H4 (cell line): Measurements from ENCODE around the gene CDC42BPB. TPM values are rescaled to one million over a fixed set of nuclear protein-coding genes. Genes with fewer than 3 reads are reported as not detected.

ENCODE experiments used
- DNase-seq: peaks from one replicate; pipeline ENCODE4 v3.0.0-alpha.2; 2015; ENCODE audit warnings: low spot score
- total RNA-seq: library from RNA; depleted of rRNA; stranded (reverse); fragments of >200 nt; shearing (Covaris generic); gene quantifications from 2 replicates; pipeline ENCODE4 v1.2.3, GENCODE V29; 2014

Gene CDC42BPB
- total RNA-seq, 1 experiment from 2014 or later: 18.2 TPM

DNA sequence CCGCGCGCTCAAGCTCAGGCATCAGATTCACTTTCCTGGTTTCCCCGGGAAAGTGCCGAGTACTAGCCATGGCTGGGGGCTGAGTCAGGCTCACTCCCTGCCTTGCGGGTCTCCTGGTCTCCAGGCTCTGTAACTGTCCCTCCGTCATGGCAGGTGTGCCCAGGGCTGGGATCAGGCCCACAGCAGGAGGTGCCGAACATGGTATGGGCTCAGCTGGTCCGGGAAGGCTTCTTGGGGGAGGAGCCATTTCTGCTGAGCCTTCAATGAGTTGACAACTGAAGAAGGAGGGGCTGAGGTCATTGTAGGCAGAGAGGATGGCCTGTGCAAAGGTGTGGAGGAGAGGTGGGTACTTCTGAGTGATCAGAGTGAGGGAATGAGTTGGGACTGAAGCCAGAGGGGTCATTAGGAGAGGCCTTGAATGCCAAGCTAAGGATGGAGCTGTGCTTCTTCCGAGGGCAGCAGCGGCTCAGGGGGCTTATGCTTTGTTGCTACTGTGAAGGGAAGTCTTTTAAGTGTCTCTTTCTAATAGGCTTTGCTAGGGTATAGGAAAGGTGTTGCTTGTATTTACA, 37.9 kb upstream of the CDC42BPB start:
- DNase-seq: no peak

- no peak for DNase-seq
Observed at GRCh38 chr14:103094406-103095209, 37.3 kb upstream of the CDC42BPB start, which contains the start of gene EXOC3L4. TSS of gene EXOC3L4 (plus strand) at chr14:103094725. CDS start at chr14:103100220, 5,495 bp downstream.

- no peak for DNase-seq
Observed at GRCh38 chr14:103093856-103094405, 36.6 kb upstream of the CDC42BPB start.

- DNase-seq: no peak
Observed at GRCh38 chr14:103091883-103092222, 34.5 kb upstream of the CDC42BPB start.

GRCh38 chr14:103091041-103091882, 33.9 kb upstream of the CDC42BPB start:
- DNase-seq: peak; percentile 24

GRCh38 chr14:103090481-103091020, 33.2 kb upstream of the CDC42BPB start:
- DNase-seq: no peak

- DNase-seq: no peak
Observed at GRCh38 chr14:103089386-103090335, 32.3 kb upstream of the CDC42BPB start.

GRCh38 chr14:103088921-103089320, 31.6 kb upstream of the CDC42BPB start:
- no peak for DNase-seq

DNA sequence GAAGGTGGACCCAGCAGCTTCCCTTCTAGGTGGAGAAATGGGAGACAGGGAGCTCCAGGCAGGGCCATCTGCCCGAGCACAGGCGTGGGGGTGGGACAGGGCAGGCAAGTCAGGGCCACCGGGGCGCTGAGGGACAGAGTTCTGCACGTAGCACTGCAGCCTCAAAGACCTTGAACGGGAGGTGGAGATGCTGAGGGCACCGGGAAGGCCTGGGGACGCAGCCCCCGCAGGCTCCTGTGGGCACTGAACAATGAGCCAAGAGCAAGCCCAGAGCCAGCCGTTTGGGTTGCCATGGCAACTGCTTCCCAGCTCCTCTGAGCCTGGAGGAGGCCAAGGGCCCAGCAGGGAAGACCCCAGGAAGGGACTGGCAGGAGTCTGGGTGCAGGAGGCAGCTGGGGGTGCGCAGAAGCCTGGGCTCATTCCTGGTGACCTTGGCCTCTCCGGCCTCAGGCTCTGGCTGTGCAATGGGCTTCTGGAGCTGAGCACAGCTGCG, 30.0 kb upstream of the CDC42BPB start:
- no peak for DNase-seq

DNA sequence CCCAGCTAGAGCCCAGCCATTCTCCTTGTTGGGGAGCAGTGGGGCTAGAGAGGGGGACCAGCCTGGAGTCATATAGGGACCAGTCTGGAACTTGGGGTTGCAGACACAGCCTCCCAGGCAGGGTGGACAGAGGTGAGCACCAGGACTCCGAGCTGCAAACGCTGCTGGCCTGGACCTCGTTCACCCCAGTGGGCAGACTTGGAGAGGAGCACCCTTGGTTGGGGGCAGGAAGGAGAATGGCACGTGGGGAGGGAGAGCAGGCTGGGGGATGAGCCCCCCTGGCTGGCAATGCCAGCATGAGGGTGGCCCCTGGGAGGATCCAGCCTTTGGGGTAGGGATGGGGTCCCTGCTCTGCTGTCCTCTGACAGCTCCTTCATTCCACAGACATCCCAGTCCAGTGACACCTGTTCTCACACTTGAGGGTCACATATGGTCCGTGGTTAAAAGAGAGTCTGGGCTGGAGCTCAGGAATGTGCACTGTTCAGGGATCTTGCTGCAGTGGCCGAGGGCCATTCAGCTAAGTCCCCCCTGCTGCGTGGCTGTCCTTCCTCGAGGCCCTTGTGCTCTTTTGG, 29.5 kb upstream of the CDC42BPB start:
- no peak for DNase-seq

GRCh38 chr14:103085106-103086091, 28.1 kb upstream of the CDC42BPB start:
- no peak for DNase-seq

DNA sequence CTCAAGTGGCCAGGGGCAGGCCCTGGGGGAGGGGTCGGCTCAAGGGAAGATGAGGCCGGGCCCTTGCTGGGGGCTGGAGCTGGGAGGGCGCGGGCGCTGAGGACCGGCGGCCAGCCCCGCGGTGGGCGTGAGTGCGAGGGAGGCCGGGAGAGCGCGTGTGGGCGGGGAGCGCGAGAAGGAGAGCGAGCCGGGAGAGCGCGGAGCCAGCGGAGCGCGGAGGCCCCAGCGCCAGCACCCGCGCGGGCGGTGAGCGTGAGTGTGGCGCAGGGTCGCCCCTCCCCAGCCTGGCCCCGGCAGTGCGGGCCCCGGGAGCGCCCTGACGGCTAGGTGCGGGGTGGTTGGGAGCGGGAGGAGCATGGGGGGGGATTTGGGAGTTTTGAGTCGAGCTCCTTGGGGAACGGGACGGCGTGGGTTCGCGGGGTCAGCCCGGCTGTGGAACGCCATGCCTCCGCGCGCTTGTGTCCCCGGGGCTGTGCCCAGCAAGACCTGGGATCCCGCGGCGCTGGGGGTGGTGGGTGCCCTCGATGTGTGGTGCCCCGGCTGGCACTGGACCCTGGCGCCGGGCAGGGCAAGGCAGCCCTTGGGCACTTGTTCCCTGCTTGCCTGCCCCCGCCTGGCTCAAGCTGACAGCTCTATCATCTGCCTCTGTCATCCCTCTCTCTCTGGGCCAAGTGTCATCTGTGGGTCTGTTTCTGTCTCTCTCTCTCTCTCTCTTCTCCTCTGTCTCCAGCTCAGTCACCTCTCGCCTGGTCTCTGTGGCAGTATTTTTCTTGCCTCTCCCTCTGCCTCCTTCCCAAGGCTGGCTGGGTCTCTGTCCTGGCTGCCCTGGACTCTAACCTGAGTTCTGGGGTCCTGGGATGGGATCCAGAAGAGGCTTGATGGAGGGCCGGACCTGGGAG, 26.9 kb upstream of the CDC42BPB start, which contains the start of gene LBHD2:
Gene LBHD2, plus strand, starts transcription at position 190 of the 899 bp plus-strand sequence. CDS start 1,803 bp downstream, outside the sequence.
- DNase-seq: no peak

DNA sequence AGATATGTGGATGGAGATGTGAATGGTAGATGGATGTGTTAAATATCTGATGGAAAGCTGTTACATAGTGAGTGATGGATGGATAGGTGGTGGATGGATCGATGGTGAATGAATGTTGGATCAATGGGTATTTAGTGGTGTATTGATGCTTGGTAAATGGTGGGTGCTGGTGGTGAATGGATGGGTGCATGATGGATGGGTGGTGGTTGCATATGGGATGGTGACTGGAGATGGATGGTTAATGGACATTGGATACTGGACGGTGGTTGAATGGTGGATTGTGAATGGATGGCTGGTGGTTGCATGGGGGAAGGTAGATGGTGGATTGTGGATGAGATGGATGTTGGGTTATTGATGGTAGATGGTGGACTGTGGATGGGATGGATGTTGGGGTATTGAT, 24.6 kb upstream of the CDC42BPB start:
- DNase-seq: no peak

DNA sequence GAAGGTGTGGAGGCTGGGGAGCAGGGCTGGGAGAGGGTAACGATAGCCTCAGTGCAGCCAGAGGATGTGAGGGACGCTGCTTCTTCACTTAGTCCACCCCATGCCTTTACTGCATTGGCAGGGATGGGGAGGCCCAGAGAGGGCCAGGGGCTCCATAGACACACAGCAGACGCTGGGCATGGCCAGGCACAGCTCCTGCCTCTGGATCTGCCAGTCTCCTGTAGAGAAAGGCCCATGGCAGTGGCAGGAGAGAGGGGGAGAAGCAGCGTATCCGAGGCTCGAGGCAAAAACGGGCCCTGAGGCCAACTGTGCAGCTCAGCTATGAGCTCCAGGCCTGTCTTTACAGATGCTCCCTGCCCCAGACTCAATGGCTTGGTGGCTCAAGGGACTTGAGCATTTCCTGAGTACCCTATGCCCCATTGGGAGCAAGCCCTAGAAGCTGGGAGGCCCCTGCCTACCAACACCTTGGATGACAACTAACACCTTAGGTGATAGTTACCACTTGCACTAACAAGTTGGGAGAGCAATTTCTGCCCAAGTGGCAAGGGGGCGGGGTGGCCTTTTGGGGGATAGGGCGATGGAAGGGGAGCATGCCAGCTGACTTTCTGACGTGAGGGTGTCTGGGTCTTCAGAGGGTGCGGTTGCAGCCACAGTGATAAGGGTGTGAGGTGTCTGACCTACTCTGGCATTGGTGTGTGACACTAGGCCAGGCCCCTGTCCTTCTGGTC, 21.7 kb upstream of the CDC42BPB start:
- no peak for DNase-seq

DNA sequence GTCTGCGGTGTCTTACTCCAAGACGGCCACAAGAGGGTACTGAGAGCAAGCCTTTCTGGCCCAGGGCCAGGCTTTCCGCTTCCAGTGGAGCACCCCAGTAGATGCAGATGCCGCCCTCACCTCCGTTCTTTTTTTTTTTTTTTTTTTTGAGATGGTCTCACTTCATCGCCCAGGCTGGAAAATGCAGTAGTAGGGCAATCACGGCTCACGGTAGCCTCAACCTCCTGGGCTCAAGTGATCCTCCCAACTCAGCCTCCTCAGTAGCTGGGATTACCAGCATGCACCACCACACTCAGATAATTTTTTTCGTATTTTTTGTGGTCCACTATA, 21.0 kb upstream of the CDC42BPB start:
- DNase-seq: peak; percentile 63

DNA sequence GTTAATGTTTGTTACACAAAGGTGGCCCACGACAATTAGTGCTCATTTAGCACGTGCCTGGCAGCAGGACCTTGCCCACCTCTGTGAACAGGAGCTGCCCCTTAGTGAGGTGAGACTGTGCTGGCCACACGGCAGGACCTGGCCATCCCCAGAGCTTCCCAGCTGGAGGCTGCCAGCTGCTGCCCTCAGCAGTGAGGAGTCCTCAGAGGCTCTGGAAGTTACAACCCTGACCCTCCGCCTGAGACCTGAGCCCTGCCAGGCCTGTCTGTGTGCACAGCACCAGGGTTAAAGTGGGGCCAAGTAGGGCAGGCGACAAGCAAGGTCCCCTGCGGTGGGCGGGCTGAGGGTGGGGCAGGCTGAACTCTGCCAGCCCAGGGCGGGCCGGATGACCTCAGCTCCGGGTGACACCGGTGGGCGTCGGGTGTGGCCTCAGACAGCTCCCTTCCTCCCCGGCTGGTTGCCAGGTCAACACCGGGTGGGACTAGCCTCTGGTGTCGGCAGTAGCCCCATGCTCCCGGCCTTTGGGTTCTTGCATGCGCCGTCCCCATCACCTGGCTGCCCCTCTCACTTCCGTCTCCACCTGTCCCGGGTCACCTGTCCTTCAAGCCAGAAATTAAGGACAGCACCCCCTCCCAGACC, 17.5 kb upstream of the CDC42BPB start:
- no peak for DNase-seq
